HG02981 (cell line): ENCODE measurements around the gene STMN3.
"Not testable (repeated sequence)": the region's sequence is repeated elsewhere in the genome, so short reads cannot be mapped to it uniquely, and the experiment has no call there.

Source experiments
- ATAC-seq: cut with Tn5 transposase; IDR thresholded peaks from one replicate; pipeline ENCODE4 v1.9.1; 2021; ENCODE audit warnings: mild to moderate bottlenecking, moderate library complexity; ENCODE audit not compliant: unreplicated experiment

STMN3 gene

GRCh38 chr20:63617876-63618265, 35.4 kb downstream of the STMN3 start:
- ATAC-seq = no peak

DNA sequence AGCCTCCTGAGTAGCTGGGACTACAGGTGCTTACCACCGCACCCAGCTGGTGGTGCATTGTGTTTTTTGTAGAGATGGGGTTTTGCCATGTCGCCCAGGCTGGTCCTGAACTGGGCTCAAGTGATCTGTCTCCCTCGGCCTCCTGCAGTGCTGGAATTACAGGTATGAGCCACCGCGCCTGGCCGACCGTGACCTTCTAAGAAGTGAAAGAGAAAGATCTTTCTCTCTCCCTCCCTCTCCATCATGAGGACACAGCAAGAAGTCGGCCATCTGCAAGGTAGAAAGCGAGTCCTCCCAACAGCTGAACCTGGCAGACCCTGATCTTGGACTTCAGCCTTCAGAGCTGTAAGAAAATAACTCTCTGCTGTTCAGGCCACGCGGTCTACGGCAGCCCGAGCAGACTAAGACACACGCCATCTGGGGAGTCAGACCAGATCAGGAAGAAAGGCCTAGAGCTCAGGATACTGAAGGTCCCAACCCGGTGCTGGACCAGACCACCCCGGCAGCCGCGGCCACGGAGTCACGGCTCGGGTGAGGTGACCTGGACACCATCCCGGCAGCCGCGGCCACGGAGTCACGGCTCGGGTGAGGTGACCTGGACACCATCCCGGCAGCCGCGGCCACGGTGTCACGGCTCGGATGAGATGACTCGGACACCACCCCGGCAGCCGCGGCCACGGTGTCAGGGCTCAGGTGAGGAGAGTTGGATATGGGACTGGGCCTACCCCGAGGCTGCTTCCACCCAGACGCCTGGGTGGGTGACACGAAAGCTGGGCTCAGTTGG, 35.9 kb downstream of the STMN3 start:
- no peak for ATAC-seq

DNA sequence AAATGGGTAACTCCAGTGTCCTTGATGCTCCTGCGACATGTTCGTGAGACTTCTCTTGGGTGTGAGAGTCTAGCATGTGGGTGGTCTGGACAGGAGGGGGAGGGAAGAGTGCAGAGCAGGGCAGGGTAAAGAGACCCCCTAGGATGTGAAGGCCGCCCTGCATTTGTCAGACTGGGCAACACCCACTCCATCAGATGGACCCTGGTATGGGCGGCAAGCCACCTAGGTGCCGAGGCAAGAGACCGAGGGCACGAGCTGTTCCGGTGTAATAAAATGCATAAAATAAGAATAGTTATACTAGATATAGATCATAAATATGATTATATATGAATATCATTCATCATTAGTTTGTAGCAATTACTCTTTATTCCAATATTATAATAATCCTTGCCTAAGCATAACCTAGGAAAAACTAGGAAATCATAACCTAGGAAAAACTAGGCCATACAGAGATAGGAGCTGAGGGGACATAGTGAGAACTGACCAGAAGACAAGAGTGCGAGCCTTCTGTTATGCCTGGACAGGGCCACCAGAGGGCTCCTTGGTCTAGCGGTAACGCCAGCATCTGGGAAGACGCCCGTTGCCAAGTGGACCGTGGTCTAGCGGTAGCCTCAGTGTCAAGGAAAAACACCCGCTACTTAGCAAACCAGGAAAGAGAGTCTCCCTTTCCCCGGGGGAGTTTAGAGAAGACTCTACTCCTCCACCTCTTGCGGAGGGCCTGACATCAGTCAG, 39.2 kb downstream of the STMN3 start:
- not testable (repeated sequence) for ATAC-seq

DNA sequence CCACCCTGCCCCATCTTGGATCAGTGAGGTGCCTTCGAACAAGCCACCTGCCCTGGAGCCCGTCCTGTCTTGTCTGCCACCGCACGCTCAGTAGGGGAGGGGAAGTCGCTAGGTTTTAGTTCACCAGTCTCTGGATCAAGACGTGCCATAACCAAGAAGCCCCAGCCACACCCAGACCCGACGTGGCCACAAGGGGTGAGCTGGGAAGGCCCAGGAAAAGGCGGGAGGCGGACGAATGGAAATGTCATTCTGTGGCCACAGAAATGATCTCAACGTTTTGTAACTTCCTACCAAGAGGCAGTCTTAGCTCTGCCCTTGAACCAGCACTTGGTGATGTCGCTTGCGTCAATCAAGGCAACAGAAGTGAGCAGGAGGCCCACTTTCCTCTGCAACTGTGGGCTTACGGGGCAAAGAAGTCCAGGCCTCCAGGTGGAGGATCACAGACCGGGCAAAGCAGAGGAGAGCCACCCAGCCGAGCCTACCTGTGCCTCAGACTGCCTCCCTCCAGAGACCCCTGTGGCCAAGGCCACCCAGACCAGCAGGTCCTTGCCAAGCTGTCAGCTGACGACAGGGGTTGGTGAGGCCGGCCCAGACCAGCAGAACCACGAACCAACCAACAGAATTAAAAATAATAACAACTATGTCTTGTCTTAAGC, 40.8 kb downstream of the STMN3 start:
- ATAC-seq = no peak

DNA sequence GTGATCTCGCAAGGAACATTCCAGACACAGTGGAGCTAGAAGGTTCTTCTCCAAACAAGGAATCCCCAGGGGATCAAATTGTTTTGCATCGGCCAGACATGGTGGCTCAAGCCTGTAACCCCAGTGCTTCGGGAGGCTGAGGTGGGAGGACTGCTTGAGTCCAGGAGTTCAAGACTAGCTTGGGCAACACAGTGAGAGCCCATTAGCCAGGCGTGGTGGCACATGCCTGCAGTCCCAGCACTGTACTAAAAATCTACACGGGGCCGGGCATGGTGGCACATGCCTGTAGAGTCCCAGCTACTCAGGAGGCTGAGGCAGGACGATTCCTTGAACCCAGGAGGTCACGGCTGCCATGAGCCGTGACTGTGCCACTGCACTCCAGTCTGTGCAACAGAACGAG, 41.6 kb downstream of the STMN3 start:
- no peak for ATAC-seq

DNA sequence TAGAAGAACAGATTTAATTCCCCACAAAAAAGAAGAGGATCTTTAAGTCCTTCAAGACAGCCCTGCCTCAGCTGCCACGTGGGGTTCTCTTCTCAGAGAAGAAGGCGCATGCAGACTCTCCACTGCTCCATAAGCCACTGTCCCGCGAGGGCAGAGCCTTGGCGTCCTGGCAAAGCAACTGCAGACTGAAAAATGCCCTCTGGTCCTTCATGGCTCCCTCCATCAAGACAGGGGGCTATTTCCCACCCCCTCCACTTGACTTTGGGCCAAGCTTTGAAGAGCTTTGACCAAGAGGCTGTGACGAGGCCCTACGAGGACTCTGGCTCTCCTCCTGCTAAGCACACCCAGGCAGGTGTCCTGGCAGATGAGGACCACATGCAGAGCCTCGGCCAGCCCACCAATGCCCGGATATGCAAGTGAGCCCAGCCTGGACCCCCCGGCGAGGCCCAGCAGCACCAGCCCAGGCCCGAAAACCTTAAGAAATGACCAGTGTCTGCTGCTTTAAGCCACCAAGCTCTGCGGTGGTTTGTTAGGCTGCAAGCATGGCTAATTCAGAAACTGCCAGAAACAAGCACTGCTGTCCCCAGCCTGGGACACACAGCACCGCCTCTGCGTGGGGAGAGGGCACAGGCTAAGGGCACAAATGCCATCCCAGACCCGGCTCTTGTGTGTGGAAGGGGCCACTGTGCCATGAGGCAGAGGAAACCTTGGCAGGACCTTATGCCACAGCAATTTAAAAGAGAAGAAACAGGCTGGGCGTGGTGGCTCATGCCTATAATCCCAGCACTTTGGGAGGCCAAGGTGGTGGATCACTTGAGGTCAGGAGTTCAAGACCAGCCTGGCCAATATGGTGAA, 42.4 kb downstream of the STMN3 start:
- ATAC-seq = no peak

DNA sequence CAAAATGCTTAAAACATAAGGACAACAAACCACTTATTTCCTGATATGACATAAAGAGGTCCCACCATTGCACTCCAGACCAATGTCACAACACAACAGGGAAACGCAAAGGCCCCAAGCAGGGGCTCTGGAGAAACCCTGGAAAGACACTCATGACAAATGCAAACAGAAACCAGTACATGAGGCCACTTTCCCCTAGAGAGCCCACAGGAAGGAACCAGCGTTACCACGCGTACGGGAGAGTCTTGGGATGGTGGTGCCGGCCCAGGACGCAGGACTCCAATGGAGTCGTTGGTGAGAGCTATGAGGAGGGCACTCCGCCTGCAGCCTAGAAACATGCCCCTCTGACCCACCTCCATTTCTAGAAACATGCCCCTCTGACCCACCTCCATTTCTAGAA, 46.5 kb downstream of the STMN3 start:
- no peak for ATAC-seq

DNA sequence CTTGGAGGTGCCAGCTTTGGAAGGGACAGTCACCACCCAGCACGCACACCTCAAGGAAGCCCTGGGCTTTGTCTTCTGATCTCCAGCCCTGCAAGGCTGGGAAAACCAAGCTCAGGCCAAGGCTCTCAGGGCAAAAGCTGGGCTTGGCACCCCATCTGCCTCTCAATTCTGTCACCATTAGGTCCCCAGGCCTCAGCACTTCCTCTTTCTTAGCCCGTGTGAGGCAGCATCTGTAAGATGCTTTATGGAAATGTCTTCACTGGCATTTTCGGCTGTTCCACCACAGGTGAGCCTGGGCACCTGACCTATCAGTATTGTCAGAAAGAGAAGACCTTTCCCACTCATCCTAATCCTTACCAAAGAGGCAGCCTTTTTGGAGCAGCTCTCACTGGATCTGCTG, 50.9 kb downstream of the STMN3 start:
- no peak for ATAC-seq

- ATAC-seq = not testable (repeated sequence)
Measured at GRCh38 chr20:63601679-63602078, 51.5 kb downstream of the STMN3 start.

GRCh38 chr20:63599396-63600050, 53.7 kb downstream of the STMN3 start:
- ATAC-seq = no peak

DNA sequence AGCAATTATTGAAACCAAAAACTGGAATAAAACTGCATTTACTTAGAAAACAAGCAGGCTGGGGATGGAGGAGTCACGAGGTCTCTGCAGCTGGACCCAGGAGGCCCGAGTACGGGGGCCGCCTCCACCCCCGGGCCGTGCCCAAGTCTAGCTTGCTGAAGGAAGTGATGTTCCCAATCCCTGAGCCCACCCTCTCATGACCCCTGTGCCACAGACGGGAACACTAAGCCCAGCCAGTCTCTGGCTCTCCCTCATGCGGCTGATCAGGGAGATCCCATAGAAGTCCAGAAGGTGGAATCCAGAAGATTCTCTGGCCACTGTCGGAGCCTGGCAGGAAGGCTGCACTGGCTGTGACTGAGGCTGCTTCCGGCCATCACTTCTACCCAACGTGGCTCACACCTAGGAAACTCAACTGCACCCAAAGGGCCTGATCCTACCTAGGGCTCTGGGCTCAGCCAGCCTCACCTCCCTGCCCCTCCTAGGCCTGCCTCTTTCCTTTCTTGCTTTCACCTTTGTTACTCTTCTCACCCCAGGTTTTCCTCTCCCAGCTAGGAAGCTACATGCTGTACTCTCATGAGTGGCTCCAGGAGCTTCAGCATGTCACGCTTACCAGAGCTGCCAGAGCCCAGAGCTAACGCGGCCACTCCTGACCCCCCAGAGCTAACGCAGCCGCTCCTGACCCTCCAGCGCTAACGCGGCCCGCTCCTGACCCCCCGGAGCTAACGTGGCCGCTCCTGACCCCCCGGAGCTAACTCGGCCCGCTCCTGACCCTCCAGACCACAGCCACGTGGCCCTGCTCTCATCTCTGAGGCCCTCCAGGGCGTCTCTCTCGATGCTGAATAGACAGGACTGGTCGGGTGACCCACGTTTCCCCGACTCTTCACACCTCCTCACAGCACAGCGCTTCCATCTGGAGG, 54.5 kb downstream of the STMN3 start:
- no peak for ATAC-seq

DNA sequence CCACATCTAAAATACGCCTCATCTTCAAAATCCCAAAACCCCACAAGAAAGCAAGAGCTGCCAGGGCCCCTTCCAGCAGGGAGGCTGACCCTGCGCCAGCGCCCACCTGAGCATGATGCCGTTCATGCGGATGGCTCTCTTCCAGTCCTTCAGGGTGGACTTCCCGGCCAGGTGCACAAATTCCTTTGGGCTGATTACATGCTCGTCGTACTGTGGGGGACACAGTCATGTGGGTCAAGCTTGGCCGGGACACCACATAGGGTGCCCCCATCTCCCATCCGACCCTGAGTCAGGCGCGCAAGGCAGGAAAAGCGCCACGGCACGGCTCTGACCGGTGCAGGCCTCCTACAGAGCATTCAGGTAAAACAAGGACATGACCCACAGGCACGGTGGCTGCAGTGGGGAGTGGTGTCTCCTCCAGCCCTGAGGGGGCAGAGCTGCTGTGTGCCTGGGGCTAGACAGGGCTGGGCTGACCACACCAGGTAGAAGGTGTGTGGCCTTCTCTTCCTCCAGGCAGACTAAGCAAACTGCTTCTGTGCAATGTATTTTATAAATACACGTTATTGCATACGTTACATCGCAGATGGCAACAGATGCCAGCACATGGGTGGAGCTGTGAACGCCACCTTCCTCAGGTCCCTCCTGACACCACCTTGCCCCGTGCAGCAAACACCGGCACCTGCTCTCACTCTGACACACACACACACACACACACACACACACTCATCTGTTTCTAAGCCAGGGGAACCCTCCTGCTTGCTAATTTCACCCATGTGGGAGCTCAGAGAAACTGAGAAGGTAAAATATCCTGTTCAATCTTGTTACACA, 55.4 kb downstream of the STMN3 start:
- no peak for ATAC-seq

- ATAC-seq = no peak
Measured at GRCh38 chr20:63596423-63596822, 56.8 kb downstream of the STMN3 start.

DNA sequence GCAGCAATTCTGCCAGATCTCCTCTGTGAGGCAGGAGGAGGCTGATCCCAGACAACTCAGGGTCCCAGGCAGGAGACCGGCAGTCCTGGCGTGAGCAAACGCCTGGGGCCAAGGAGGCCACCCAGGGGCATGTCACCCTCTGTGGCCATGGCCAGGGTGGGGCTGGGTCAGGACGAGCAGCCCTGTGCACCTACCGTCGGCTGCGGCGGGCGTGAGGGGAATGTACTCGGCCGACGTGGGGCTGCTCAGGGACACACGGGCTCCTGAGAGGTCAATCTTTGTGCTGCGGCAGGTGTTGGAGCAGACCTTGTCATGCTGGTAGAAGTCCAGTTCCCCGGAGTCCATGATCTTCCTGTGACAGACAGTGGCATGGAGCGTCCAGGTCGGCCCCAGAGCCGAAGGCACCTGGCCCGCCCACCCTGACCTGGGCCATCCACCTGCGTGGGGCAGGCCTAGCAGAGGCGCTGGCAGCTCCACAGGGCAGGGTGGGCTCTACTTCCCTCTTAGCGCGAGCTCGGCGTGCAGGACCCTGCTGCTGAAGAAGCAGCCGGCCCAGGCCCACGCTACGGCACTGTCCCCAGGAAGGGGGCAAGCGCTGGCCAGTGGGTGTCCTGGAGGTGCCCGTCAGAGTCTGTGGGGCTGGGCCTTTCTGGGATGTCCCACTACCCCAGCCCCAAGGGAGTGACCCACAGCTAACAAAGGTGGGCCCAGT, 57.7 kb downstream of the STMN3 start:
- ATAC-seq = no peak

DNA sequence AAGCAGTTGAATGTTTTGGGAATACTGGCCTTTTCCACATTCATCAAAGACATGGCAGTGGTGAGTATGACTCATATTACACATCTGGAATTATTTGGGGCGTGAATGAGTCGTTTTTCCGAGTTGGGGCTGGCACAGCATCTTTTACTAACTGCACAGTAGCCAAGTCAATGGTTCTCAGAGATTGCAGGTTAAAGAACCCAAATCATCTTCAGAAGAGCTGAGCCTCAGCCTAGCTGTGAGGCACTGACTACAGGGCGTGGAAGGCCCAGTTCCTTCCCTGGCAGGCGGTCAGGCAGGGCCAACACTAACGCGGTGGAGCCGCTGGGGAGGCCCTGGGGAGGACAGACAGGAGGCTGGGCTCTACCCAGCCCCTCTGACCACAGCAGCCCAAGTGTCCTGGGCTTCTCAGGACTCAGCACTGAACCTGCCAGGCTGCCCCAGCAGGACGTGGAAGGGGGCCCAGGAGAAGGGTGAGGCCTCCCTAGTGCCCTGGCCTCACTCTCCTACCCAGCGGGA, 59.1 kb downstream of the STMN3 start:
- ATAC-seq = no peak

GRCh38 chr20:63592661-63593060, 60.6 kb downstream of the STMN3 start:
- no peak for ATAC-seq

DNA sequence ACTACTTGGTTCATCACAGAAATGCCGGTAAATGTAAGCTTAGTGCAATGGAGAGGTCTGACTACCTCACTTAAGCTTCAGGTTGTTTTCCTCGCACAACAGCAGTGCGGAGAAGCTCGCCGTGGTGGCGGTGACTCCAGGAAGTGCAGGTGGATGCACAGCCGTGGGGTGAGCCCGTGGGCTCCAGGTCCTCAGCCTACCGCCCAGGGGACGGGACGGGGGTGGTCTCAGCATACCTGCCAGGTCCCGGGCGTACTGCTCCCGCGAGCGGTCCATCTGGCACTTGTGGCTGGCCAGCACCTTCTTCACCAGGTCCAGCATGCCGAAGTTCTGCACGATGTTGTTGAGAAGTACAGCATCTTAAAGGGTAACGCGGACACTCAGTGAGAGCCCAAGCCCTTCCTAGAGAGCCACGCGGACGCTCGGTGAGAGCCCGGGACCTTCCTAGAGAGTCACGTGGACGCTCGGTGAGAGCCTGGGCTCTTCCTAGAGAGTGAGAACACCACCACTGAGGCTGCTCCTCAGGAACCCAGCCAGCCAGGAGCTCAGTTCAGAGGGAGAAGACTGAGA, 61.4 kb downstream of the STMN3 start:
- no peak for ATAC-seq
